Activated T-cell treated with anti-CD3 and anti-CD28 coated beads for 24 hours (primary cell): Measurements from ENCODE around the gene PCSK6.
"Not testable (repeated sequence)": the region's sequence is repeated elsewhere in the genome, so short reads cannot be mapped to it uniquely, and the experiment has no call there.

Experiments
- DNase-seq: peaks from one replicate; pipeline ENCODE4 v3.0.0-alpha.2; 2020; ENCODE audit warnings: low read depth

The PCSK6 gene

DNA sequence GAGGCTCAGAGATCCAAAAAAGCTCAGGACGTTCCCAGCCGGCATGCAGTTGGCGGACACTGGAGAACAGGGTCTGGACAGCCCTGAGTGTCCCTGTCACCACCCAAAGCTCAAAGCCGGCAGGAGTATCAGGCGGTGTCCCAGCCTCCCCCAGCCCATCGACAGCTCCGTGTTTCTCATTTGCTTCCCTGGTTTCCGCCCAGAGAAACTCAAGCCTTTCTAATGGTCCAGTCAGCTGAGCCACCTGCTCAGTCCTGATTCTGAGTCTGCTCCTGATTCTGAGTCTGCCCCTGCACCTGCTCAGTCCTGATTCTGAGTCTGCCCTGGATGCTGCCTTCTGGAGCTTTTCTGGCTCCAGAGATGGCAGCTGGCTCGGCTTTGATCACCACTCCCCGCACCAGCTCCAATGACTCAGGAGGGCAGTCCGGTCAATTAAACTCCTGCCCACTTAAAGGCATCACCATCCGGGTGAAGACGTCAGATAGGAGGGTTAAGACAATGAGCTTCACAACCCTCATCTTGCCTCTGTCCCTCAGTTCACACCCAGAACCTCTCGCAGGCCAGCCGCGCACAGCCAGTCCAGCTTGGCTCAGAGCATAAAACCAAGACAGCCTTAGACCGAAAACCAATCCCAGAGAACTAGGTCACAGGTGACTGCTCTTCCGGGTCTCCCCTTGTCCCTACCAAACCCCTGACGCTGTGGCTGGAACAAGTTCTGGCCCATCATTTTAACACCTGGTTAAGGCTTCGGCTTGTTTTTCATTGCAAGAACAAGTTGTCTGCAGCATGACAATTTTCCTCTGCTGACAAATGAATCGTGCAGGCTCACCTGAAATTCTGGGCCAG lies 6.8 kb downstream of the PCSK6 start:
- no peak for DNase-seq

DNA sequence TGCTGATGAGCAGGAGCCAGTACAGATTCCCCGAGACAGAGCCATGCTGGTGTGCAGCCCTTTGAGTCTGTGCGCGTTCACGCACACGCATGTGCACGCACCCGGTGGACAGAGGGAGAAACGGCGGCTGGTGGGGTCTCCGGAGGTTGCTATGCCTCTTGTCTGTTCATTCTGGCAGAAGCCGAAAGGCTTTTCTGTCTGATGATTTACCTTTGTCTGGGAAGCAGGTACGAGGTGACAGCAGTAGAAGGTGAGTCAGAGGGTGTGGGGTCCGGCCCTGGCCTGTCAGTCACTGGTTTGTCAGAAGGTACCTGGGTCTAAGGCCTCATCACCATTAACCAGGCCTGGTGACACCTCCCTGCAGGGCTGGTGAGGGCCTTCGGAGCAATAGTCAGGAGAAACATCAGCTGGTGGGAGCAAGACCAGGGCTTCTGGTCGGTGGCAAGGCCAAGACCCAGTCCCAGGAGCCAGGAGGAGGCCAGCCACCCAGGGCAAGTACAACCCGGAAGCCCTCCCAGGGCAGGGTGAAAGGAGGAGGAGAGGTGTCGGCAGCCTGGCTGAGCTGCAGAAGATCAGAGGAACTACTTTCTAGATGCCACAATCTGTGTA lies 7.5 kb downstream of the PCSK6 start:
- DNase-seq = no peak

DNA sequence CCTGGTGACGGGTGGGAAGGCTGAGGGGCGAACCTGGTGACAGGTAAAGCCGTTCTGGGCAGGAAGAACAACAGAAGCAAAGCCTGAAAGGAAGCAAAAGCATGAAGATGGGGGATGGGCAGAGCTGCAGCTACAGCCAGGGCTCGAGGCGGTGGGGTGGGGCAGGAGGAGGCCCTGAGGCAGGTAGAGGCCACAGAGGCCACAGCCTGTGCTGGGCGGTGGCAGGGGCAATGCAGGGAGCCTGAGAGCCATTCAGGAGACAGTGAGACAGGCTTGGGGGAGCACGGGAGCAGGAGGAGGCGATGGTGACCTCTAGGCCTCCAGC lies 8.2 kb downstream of the PCSK6 start:
- no peak for DNase-seq

DNA sequence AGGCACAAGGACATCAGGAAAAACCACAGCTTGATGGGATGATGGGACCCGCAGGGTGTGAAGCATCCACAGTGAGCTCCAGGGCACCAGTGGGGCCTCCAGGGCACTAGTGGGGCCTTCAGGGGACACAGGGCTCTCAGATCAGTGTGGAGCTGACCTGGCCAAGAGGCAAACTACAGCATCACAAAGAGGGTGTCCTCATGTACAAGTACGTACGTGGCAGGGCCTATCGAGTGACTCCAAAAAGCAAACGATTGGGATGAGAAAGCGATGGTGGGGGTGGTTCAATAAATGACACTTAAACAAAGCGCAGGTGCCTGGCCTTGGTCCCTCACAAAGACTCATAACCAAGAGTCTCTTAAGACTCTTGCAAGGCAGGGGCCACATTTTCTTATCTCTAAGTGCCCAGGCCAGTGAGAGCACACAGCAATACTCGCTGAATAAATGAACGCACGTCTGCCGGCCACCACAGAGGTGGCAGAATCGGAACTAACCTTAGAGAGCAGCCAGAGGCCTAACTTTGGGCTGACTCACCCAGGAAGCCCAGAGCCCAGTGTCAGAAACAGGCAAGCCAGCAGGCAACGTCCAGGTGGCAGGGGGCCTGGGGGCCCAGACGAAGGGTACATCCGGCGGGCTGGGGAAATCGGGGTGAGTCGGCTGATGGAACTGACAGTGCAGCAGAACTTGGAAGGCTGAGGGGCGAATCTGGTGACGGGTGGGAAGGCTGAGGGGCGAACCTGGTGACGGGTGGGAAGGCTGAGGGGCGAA lies 8.7 kb downstream of the PCSK6 start:
- DNase-seq = no peak

DNA sequence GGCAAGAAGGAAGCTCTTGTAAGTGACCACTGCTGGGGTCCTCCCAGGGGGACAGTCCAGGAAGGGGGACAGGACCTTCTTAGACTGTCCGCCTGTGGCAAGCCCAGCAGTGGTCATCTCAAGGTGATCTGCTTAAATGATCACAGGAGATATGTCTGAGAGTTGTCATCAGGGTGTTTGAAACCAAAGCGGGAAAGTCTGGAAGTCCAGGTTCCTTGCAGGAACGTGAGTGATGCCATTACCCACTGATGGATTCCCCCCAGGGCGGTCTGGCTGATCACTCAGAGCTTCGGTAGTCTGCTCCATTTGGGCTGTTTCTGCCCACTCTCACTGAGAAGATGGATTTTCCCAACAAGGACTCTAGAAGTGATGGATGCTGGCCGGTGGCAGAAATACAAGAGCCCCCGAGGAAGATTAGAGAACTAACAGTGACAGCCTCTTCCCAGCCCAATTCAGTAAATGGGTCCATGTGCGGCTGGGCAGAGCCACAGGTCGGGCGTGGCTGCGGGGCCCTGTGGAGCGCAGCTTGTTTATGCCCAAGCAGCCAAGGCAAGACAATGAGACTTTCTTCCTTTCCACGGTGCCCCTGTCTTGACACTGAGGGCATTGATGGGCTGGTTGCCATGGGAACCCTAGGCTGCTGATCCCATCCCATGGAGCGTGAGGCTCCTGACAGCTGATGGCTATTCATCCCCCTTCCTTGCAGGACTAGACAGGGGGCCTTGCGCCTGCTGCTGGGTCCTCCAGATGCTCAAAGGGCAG lies 9.5 kb downstream of the PCSK6 start:
- no peak for DNase-seq

DNA sequence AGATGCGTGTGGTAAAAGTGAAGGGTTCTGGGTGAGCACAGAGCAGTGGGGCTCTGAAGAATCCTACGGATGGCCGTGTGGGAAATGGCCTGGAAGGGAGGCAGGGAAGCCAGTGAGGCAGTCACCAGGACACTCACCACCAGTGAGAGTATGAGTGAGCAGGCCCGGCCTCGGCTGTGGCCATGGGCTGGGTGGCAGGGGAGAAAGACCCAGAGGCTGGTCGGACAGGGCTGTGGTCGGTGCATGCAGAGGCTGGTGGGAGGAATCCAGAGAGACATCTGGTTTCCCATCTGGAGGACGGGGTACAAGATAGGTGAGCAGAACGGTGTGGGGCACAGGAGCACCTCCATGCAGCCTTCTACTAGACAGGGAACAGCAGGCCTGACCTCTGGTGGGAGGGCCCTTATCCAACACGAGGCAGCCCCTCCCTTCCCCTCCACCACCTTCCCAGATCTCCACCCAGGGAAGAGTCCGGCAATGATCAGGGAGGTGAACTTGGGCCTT lies 10.1 kb downstream of the PCSK6 start:
- DNase-seq = no peak

DNA sequence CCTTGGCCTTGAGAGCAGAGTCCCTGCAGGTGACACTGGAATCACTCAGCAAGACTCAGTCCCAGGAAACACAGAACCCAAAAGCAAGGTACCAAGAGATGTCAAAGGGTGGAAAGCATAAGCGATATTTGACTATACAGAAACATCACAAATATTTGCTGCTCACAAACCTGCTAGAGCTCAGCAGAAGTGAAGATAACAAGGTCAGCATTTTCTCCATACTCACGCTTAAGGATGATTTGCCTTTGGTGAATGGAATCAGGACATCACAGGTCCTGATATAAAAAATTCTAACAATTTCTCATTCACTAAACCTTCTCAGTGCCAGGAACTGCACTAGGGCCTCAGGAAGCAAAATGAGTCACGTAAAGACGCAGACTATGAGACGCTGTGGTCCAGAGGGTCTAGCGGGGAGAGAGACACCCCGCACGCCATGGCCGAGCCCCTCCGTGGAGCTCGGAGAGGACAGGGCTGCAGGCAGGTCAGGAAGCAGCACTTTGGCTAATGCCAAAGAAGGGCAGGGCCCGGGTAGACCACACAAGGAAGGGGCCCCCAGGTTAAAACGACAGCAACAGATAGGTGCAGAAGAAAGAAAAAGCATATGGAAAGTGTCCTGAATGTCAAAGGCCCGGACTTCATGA lies 10.7 kb downstream of the PCSK6 start:
- DNase-seq = no peak

DNA sequence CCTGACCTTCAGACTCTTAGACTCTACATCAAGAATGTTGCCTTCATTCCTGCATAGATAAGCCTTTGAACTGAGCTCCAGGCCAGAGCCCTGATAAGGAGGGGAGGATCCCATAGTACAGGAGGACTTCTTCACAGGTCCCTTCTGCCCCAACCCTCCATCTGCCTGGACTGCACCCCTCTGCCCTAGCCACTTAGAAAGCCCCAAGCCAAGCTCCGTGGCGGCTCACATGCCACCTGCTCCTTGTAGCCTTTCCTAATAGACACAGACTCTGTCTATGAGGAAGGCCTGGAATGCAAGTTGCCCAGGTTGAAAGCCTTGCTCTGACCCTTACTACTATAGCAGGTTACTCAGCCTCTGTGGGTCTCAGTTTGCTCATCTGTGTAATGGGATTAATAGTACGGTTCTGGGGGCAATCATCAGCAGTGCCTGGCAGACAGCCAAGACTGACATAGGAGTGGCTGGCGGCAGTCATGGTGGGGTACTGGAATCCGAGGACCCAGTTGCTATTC lies 11.6 kb downstream of the PCSK6 start:
- DNase-seq = no peak

DNA sequence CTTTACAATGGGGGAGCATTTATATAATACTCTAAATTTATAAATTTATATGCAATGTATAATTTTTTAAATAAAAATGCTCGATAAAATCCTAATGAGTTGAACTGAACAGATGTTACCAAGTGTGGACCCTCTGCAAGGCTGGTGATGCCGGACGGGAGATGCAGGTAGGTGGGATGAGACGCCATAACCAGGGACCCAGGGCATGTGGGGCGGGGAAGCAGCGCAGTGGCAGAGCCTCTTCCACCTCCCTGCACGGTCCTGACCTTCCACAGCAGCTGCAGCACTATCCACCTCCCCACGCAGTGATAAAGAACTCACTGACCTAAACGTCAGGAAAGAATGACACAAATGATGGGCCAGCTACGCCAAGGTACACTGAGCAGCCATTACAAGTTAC lies 12.8 kb downstream of the PCSK6 start:
- DNase-seq = no peak

DNA sequence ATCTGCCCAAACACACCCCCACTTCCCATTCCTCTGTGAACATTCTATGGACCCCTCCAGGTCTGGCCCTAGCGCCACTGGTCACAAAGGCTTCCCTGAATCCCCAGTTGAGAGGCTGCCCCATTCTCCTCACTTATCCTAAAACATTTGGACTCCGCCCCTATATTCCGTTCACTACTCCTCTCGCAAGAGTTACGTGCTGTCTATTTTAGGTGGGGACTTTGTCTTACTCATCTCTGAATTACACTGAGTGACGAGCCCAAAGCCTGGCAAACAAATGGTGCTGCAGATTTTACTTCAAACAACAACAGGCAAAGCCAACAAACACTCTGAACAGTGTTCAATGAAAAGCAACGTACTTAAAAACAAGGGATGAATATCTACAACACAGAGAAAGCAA lies 14.5 kb downstream of the PCSK6 start:
- DNase-seq = no peak

DNA sequence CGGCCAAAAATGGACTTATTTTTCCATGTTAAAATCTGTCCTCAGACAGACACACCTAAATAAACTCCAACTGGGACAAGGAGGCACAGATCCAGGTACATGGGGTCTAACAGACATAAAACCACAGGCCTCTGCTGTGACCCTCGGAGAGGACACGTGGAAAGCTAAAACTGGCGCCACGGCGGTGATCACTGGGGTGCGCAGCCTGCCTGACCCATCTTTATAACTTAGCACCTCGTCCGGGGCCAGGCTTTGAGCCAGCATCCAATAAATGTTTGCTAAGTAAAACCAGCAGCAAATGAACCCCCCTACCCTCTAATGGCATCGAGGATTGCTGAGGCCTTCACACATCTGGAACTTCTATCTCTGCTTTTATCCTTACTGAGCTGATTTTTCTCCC lies 15.3 kb downstream of the PCSK6 start:
- no peak for DNase-seq

DNA sequence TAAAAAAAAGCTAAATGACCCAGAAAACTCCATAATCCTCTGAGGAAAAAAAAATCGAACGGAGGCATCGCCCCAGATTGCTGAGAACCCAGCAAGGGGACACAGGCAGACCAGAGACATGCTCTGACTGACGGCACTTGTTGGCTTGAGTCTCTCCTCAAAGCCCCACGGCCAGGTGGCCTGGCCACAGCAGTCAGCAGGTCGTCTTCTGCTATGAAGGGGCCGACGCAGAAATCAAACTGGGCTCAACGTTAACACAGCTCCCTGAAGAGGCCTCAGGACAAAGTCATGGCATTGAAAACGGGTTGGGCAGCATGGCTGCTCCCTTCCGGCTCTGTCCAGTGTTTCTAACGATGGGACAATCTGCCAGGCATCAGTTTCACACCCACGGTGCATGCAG lies 17.5 kb downstream of the PCSK6 start:
- DNase-seq = no peak

DNA sequence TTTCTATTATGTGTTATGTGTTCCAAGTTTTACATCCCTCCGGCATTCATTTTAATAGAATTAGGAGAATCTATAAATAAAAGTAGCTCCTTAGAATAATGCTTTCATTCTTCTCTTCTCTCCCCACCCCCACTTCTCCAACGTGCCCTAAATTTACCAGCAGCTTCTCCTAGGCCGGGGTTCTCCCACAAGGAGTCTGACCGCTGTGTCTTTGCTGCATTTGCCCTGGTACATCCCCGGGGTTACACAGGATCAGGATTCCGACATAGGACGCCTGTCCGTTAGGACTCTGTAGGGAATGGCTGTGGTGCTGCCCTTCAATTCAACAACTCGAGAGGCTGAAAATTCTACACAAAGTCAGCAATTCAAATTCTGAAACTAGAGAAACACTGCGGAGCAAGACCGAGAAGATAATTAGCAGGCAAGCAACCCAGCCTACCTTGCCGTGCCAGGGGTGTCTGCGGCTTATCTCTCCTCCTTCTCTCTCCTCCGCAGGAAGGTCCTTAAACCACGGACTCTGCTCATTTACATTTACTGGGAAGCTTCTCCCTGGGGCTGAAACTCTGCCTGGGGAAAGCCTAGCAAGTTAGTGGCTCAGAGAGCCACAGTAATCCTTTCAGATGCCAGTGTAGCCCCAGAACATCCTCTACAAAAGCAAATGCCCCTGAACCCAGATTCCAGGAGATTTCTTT lies 18.8 kb downstream of the PCSK6 start:
- no peak for DNase-seq

DNA sequence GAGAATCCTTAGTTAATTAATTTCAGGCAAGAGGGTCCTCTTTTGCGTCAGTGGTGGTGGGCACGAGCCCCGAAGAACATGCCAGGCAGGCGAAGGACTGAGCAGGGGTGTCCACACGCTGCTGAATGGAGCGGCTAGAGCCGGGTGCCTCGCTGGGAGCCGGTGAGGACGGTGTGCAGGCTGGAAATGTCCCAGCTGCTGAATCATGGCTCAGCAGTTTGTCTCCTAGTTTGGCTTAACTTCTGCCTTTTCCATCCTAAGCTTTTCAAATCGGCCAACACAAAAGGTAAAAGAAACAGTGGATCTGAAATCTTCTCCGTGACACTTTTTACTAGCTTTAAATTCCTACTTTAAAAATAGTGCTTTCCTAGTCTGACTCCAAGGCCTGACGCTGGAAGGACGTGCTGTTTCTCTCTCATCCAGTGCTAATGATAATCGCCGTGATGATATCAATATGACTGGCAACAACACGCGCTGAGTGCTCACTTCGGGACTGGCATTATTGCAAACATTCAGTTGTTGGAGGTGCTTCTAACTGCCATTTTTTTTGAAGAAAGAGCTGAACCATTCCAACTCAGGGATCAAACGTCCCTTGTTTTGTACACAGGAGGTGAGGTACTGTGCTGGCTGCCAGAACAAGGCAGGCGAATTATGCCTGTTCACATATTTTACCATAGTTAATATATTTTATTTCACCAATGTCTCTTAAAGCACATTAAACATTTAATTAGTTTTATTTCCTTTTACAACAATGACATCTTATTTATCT lies 19.8 kb downstream of the PCSK6 start:
- DNase-seq = no peak

DNA sequence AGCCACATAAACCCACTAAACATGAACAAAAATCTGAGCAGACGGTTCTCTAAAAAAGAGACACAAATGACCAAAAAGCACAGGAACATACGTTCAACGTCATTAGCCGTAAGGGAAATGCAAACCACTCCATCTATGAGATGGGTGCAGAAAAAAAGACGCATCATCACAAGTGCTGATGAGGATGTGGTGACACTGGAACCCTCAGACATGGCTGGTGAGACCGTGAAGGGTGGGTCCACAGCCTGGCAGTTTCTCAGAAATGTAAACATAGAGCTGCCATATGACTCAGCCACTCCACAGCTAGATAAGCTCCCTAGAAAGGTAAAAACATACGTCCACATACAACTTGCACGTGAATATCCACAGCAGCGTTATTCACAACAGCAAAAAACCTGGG lies 23.3 kb downstream of the PCSK6 start:
- no peak for DNase-seq

DNA sequence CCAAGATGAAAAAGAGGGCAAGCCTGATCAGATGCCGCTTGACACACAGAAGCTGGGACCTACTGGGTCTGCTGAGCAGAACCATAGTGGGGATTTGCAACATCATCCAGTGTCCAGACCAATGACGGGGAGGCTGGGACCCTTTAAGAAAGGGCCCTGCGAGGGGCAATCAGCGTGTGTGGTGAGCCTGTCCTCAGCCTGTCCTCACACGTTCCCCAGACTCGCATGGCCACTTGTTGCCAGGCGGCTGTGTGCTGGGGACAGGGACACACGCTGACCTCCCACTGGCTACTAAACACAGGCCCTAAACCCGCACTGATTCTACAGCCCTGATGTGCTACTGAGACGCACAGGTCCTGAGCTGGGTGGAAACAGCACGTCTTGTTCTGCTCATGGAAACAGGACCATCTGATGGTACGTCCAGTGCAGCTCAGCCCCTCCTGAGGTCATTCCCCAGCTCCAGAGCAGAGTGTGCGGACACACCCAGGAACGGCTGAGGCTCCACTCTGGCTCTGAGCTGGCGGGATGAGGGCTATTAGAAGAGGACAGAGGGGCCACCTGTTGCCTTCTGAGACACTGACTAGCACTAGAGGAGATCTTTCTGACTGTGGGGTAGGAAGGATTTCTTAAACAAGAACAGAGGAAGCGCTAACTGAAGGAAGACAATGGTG lies 24.4 kb downstream of the PCSK6 start:
- no peak for DNase-seq

DNA sequence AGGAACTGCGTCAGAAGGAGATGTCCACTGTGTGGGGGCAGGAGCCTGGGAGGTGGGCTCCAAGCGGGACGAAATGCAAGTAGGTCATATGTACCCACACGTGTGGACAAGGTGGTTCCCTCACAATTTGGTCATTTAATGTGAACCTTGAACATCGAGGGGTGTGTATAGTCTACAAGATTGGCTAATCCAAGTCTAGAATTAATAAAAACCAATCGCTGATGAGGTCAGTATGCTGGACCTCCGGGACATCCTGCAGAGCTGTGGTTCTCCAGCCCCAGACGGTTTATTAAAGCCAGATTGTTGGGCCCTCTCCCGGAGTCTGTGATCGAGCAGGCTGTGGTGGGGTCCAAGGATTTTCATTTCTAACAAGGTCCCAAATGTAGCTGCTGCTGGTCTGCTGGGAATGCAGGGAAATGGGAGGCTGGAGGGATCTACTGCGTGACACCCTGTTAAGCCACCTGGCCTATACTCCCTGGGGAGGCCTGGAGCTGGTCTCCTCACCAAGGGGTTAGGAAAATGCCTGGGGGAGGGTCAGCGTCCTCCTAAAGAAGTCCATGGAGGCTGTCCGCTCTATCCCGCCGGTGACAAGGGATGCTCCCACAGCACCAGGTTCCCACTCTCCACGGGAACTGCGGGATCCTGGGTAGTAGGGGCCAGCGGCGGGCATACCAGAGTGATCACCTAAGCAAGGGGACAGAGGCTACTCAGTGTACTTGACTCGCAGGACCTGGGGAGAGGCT lies 25.1 kb downstream of the PCSK6 start:
- no peak for DNase-seq

DNA sequence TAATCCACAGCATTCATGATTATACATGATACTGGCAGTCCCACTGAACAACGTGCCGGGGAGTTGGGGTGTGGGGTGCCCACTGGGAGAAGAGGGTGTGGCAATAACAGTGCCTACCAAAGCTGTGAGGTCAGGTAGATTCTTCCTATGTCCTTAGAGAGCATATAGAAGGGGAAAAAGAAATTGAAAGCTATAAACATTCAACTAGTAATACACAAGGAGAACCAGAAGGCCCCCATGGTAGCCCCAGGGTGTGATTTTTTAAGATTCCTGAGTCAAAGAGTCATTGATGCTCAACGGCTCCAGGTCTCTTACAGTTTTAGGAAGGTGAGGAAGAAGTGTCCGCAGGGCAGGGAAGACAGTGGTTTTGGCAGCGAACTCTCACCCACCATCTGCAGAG lies 25.8 kb downstream of the PCSK6 start:
- DNase-seq = not testable (repeated sequence)

DNA sequence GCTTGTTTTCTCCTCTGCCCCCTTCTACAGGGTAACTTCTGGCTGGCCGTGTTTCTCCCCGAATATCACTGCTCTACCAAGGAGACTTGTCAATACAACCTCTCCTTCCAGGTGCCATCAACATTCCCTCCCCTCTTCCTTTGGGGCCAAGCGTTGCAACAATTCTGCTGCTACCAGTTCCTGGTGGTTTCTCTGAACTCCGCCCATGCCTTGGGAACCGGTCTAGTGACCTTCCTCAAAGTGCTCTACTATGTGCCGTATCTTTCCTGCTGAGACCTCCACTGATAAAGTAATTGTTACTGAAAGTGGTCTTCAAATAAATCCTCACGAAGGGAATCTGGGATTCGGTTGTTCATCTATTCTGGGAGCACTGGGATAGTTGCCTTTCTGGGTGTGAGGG lies 26.2 kb downstream of the PCSK6 start:
- no peak for DNase-seq
